GM23248 (cell line): ENCODE results near the gene CHST8.

Source experiments
- EZH2 ChIP-seq: fragments of 200-600 bp; sonication (generic); IDR thresholded peaks from 2 replicates; pipeline ENCODE4 v1.6.1; 2018; ENCODE audit warnings: antibody characterized with exemption, mild to moderate bottlenecking; ENCODE audit not compliant: insufficient read depth, poor library complexity, severe bottlenecking
- EZH2phosphoT487 ChIP-seq: fragments of 200-600 bp; sonication (generic); IDR thresholded peaks from 2 replicates; pipeline ENCODE4 v1.6.1; 2018; ENCODE audit warnings: antibody characterized with exemption, moderate library complexity, mild to moderate bottlenecking, low read depth; ENCODE audit not compliant: insufficient read depth

DNA sequence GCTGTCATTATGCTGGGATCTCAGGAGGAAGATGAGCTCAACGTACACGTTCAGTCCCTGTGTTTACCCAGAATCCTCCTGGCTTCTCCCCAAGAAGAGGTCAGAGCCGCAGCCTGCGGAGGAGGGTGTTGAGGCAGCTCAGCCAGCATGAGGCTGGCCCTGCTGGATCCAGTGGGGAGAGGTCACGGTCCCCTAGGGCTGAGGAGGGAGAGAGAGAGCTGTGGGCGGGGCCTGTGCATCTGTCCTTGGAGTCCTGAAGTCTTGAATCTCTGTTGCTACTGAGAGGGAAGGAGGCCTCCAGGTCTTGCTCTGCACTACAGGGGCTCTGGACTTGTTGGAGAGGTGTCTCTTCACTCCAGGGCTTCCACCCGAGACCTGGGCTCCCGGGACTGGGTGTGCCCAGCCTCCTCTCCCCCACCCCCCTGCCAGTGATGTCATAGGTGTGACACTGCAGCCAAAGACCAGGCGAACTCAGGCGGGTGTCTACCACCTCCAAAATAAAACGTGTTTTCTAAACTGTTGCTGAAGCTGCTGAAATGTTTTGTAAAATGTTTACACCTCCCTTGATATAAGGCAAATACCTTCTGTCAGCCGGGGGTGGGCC is 97.0 kb downstream of the CHST8 start:
- TF ChIP-seq EZH2 = no peak
- TF ChIP-seq EZH2phosphoT487 = no peak
